Calu3 (cell line): Measurements from ENCODE around the gene COX4I2. TPM values are rescaled to one million over a fixed set of nuclear protein-coding genes. Genes with fewer than 3 reads are reported as not detected.
"Not testable (repeated sequence)": the region's sequence is repeated elsewhere in the genome, so short reads cannot be mapped to it uniquely, and the experiment has no call there.

Source experiments
- BruUV-seq: library from RNA; stranded (reverse); fragments of 400-500 nt; replicated peaks from 2 replicates; lab custom pipeline; 2021; lab: Mats Ljungman, UMichigan
- CTCF ChIA-PET: fragments of 300-600 bp; sonication (Branson Sonifier 250); formaldehyde crosslinking; loops from one replicate; lab custom pipeline; 2022; ENCODE audit warnings: antibody characterized with exemption; lab: Charles Lee
- DNase-seq: peaks from one replicate; pipeline ENCODE4 v3.0.0; 2022
- H3K27ac Mint-ChIP-seq: one replicate; pipeline ENCODE4 v1.8.0; 2022; ENCODE audit warnings: mixed read lengths; ENCODE audit not compliant: unreplicated experiment
- H3K27me3 Mint-ChIP-seq: one replicate; pipeline ENCODE4 v1.8.0; 2022; ENCODE audit warnings: mixed read lengths; ENCODE audit not compliant: unreplicated experiment
- H3K36me3 Mint-ChIP-seq: one replicate; pipeline ENCODE4 v1.8.0; 2022; ENCODE audit warnings: mild to moderate bottlenecking, moderate library complexity, mixed read lengths; ENCODE audit not compliant: insufficient read depth, unreplicated experiment
- H3K4me1 Mint-ChIP-seq: one replicate; pipeline ENCODE4 v1.8.0; 2022; ENCODE audit warnings: mild to moderate bottlenecking, low read depth, mixed read lengths; ENCODE audit not compliant: unreplicated experiment
- H3K4me3 Mint-ChIP-seq: one replicate; pipeline ENCODE4 v1.8.0; 2022; ENCODE audit warnings: mild to moderate bottlenecking, low read depth, moderate library complexity, mixed read lengths; ENCODE audit not compliant: unreplicated experiment
- H3K9me3 Mint-ChIP-seq: one replicate; pipeline ENCODE4 v1.8.0; 2022; ENCODE audit warnings: low read depth, mixed read lengths; ENCODE audit not compliant: unreplicated experiment
- intact Hi-C: fragments of 100-400 bp; cut with micrococcal nuclease; formaldehyde crosslinking; loops from one replicate; pipeline ENCODE4 v1.10.0; 2022; ENCODE audit not compliant: unreplicated experiment
- total RNA-seq: library from RNA; stranded (reverse); gene quantifications from 2 replicates; pipeline ENCODE4 v1.2.3, GENCODE V29; 2022
- TF ChIP-seq, protein P1 (sequence below): fragments of 200-600 bp; IDR thresholded peaks from one replicate; pipeline ENCODE4 v1.8.0; 2022; ENCODE audit warnings: antibody characterized with exemption; ENCODE audit not compliant: unreplicated experiment

Gene COX4I2
- total RNA-seq, 1 experiment from 2014 or later = not detected

DNA sequence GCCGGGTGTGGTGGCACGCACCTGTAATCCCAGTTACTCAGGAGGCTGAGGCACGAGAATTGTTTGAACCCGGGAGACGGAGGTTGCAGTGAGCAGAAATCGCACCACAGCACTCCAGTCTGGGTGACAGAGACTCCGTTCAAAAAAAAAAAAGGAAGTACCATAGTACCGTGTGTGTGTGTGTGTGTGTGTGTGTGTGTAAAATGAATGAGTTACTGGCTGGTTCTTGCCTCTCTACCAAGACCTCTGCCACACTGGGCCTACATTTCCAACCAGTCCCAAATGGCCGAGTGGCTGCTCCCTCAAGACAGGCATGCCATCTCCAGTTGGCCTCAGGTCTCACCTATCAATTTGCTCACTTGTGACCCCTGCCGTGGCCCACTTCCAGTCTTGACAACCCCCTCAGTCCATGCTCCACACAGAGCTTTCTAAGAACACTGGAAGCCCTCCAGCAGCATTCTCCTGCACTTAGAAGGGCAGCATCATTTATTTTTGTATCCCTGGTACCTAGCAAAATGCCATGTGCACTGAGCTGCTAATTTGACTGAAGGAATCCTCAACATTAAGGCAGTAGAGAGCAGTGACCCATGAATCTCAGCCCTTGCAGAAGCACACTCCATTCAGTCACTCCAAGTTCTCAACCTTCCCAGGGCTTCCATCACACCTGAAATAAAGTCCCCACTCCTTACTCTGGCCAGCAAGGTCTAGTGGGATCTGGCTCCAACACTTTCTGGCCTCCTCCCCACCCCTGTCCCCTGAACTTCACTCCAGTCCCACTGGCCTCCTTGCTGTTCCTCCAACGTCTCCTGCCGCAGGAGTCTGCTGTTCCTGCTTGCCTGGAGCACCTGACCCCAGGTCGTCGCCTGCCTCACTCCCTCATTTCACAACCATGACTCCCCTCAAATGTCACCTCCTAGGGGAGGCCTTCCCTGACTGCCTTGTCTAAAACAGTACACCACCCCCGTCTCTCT is 29.9 kb downstream of the COX4I2 start:
- Mint-ChIP-seq H3K4me1 (peaks cover 85% of the 10 kb centered on the region), H3K9me3 (no peaks in the 10 kb centered on the region), H3K4me3 (no peak overlapping the region), H3K27me3 (no peaks in the 10 kb centered on the region), H3K36me3 (peaks cover 95% of the 10 kb centered on the region), H3K27ac (peak overlapping the region; percentile 27)
- intact Hi-C loops = no loop called here
- CTCF ChIA-PET = interaction anchor here (0.6 to 0.9 kb wide), 3 partner anchors 37 to 474 kb away, joined by 3 to 9 read pairs (median 4); no protein-coding TSS in a partner anchor
- DNase-seq = no peak
- BruUV-seq = no TSS peak
- TF ChIP-seq, protein P1, sequence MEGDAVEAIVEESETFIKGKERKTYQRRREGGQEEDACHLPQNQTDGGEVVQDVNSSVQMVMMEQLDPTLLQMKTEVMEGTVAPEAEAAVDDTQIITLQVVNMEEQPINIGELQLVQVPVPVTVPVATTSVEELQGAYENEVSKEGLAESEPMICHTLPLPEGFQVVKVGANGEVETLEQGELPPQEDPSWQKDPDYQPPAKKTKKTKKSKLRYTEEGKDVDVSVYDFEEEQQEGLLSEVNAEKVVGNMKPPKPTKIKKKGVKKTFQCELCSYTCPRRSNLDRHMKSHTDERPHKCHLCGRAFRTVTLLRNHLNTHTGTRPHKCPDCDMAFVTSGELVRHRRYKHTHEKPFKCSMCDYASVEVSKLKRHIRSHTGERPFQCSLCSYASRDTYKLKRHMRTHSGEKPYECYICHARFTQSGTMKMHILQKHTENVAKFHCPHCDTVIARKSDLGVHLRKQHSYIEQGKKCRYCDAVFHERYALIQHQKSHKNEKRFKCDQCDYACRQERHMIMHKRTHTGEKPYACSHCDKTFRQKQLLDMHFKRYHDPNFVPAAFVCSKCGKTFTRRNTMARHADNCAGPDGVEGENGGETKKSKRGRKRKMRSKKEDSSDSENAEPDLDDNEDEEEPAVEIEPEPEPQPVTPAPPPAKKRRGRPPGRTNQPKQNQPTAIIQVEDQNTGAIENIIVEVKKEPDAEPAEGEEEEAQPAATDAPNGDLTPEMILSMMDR = no peak

DNA sequence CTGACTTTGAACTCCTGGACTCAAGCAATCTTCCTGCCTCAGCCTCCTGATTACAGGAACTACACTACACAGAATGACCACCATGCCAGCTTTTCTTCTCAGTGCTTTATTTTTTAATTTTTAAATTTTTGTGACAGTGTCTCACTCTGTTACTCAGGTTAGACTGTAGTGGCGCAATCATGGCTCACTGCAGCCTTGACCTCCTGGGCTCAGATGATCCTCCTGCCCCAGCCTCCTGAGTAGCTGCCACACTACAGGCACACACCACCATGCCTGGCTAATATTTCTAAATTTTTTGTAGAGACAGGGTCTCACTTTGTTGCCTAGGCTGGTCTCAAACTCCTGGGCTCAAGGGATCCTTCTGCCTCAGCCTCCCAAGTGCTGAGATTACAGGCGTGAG is 31.2 kb downstream of the COX4I2 start:
- H3K9me3 Mint-ChIP-seq, H3K27me3 Mint-ChIP-seq, BruUV-seq, DNase-seq, H3K4me3 Mint-ChIP-seq, intact Hi-C loops: not testable (repeated sequence)
- Mint-ChIP-seq H3K36me3 (peaks cover 97% of the 10 kb centered on the region), H3K4me1 (peaks cover 83% of the 10 kb centered on the region), H3K27ac (peak overlapping the region; percentile 43)
- CTCF ChIA-PET = interaction anchor here (0.9 to 1.3 kb wide), 2 partner anchors 13 to 36 kb away, joined by 3 to 9 read pairs; no protein-coding TSS in a partner anchor

DNA sequence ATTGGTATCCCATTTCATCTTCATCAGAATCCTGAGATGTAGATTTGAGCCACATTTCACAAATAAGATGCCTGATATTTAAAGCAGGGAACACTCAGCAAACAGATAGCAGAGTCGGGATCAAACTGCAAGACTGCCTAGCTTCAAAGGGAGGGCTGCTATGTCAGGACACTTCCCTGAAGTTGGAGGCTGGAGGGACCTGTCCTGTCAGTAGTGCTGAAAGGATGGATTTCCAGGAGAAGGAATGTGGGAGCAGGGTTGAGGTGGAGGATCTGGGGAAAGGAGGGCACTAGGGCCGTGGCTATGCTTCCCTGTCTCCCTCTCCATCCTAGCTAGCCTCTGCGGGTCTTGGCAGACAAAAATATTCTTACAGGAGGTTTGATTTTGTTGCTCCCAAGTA is 32.2 kb downstream of the COX4I2 start:
- CTCF ChIA-PET = interaction anchor here (1.0 to 1.3 kb wide), 3 partner anchors 8 to 12 kb away, joined by 3 to 6 read pairs (median 3); no protein-coding TSS in a partner anchor
- peak overlapping the region; percentile 6 for H3K4me3 Mint-ChIP-seq
- H3K27me3 Mint-ChIP-seq = no peaks in the 10 kb centered on the region
- TF ChIP-seq, protein P1 = no peak
- no TSS peak for BruUV-seq
- no peak for DNase-seq
- peak overlapping the region; percentile 43 for H3K27ac Mint-ChIP-seq
- peaks cover 97% of the 10 kb centered on the region for H3K36me3 Mint-ChIP-seq
- H3K9me3 Mint-ChIP-seq = no peaks in the 10 kb centered on the region
- H3K4me1 Mint-ChIP-seq = peaks cover 83% of the 10 kb centered on the region
- intact Hi-C loops = no loop called here

DNA sequence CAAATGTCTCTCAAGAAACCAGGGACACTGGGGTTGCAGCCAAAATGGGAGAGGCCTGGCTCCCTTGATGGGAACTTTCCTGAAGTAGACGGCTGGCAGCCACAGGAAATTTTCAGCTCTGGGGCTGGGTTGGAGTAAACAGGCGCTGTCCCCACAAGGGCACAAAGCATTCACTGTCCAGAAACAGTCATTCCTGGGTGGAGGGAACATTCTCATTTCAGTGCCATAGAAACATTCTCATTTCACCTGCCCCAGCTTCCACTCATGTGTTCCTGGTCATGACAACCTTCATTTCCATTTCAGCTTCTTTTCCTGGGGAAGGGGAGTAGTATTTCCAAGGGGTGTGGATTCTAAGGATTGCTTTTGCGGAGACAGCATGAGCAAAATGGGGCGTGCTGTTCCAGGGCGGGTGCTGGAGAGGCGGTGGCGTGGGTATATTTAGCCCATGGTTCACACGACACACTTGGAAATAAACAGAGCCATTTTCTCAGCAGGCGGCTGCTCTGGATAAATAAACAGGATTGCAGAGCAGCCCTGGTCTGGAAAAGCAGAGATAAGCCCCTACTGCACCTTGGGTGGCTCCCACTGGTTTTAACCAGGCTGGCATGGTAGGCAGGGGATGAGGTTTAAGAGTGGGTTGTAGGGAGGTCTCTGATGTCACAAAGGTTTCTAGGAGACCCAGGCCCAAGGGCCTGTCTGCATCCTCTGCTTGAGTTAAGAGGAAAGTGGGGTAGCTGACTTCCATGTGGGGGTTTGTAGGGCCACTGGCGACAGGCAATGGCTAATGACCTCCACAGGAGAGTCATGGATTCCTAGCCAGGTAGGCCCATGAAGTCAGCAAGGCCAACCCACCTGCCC is 32.9 kb downstream of the COX4I2 start:
- CTCF ChIA-PET = interaction anchor here (1.0 to 1.1 kb wide), 3 partner anchors 9 to 12 kb away, joined by 3 to 6 read pairs (median 5); no protein-coding TSS in a partner anchor
- peaks cover 83% of the 10 kb centered on the region for H3K4me1 Mint-ChIP-seq
- no peak overlapping the region for H3K4me3 Mint-ChIP-seq
- peaks cover 97% of the 10 kb centered on the region for H3K36me3 Mint-ChIP-seq
- BruUV-seq = no TSS peak
- intact Hi-C loops = no loop called here
- TF ChIP-seq, protein P1 = no peak
- DNase-seq = no peak
- no peaks in the 10 kb centered on the region for H3K9me3 Mint-ChIP-seq
- H3K27me3 Mint-ChIP-seq = no peaks in the 10 kb centered on the region
- H3K27ac Mint-ChIP-seq = peak overlapping the region; percentile 43
